Activated naive CD4-positive, alpha-beta T cell treated with anti-CD3 and anti-CD28 coated beads for 36 hours (primary cell): ENCODE results near the gene MTUS2. TPM values are rescaled to one million over a fixed set of nuclear protein-coding genes. Genes with fewer than 3 reads are reported as not detected.

Source experiments
- CTCF ChIA-PET: fragments of 350-600 bp; sonication (Branson Sonifier 250); formaldehyde crosslinking; loops from one replicate; lab custom pipeline; 2021; ENCODE audit warnings: antibody characterized with exemption; lab: Charles Lee
- DNase-seq: peaks from one replicate; pipeline ENCODE4 v3.0.0-alpha.2; 2020
- H3K27ac Mint-ChIP-seq: one replicate; pipeline ENCODE4 v1.8.0; 2021; ENCODE audit warnings: mild to moderate bottlenecking, mixed read lengths
- H3K27me3 Mint-ChIP-seq: one replicate; pipeline ENCODE4 v1.8.0; 2021; ENCODE audit warnings: low read depth, mixed read lengths
- H3K36me3 Mint-ChIP-seq: one replicate; pipeline ENCODE4 v1.8.0; 2021; ENCODE audit warnings: low read depth, mixed read lengths
- H3K4me1 Mint-ChIP-seq: one replicate; pipeline ENCODE4 v1.8.0; 2021; ENCODE audit warnings: low read depth, mixed read lengths
- H3K4me3 Mint-ChIP-seq: one replicate; pipeline ENCODE4 v1.8.0; 2021; ENCODE audit warnings: mild to moderate bottlenecking, moderate library complexity, mixed read lengths
- H3K9me3 Mint-ChIP-seq: one replicate; pipeline ENCODE4 v1.8.0; 2021; ENCODE audit warnings: mixed read lengths
- intact Hi-C: fragments of 100-400 bp; cut with micrococcal nuclease; formaldehyde crosslinking; loops from one replicate; pipeline ENCODE4 v1.15.1; 2023
- total RNA-seq, 2 experiments: library from RNA; stranded (reverse); gene quantifications; one replicate each; pipeline ENCODE4 v1.2.3, GENCODE V29; 2021

The MTUS2 gene
- total RNA-seq, 2 experiments from 2014 or later: not detected

DNA sequence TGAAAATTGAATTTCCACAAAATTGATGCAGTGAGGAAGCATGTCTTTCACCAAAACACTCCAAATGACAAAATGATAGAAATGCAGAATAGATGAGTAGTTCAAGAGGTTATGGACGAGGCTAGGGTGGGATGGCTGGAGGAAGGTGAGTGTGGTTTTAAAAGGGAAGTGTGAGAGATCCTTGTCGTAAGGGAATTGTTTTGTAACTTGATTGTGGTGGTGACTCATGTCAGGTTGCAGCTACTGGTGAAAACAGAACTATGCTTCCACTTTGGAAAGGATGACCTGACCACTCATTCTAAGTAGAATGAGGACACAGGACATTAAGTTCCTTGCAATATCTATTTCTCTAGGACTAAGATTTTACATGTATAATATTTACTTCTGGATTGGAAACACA is 345.7 kb downstream of the MTUS2 start:
- DNase-seq: no peak
- Mint-ChIP-seq H3K27me3 (peaks cover 5% of the 10 kb centered on the region), H3K4me3 (no peak overlapping the region), H3K4me1 (no peaks in the 10 kb centered on the region), H3K36me3 (no peaks in the 10 kb centered on the region), H3K9me3 (no peaks in the 10 kb centered on the region), H3K27ac (no peak overlapping the region)
- intact Hi-C loops: no loop called here
- CTCF ChIA-PET: interaction anchor here (0.5 kb wide), 1 partner anchor 224 kb away, joined by 3 read pairs; no protein-coding TSS in a partner anchor

DNA sequence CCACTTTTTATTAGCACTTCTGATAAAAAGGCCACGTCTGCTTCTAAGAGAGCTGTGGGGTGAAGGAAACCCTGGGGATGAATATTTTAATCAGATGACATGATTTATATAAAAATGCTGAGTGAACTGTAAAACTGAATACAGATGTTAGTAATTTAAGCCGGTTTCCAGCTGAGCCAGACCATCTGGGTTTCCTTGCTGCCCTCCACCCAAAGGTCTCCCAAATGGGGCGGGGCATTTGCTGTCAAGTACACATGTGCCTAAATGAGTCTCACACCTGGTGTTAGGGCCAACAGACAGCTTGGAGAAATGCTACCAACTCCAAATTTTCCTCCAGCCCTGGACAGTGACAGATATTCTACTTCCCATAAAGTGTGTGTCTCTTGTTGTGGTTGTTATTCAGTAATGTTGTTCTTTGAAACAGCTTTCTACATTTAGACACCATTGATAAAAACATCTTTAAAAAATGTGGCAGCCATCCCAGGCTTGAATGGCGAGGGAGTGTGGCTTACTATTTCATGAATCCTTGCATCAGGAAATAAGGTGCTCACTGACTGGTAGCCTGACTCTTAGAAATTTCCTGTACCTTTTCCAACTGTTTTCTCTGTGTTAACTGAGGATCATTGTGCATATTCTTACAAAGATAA is 350.4 kb downstream of the MTUS2 start:
- intact Hi-C loops: no loop called here
- H3K27ac Mint-ChIP-seq: no peak overlapping the region
- H3K4me3 Mint-ChIP-seq: no peak overlapping the region

DNA sequence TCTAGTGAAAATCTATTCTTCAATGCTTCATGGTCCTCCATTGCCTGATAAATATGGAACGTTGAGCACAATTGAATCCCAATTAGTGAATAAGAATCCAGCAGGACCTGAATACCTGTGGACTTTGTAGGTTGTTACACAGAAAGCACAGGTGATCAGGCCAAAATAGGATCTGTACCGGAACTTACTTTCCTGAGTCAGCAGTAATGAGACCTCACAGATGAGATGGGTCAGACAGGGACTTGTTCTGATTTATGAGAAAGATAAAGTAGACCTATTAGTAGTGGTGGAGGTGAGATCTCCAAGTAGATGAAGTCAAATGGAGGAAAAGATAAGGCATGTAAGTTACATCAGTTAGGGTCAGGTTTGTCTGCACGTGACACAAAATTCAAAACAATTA is 351.1 kb downstream of the MTUS2 start:
- Mint-ChIP-seq H3K4me1 (no peaks in the 10 kb centered on the region), H3K36me3 (no peaks in the 10 kb centered on the region), H3K4me3 (no peak overlapping the region), H3K9me3 (no peaks in the 10 kb centered on the region), H3K27ac (no peak overlapping the region), H3K27me3 (no peaks in the 10 kb centered on the region)
- DNase-seq: no peak
- CTCF ChIA-PET: no interaction called here
- intact Hi-C loops: no loop called here

More for the DNA sequence above, 350.4 kb downstream of the MTUS2 start:
- Mint-ChIP-seq H3K9me3 (no peaks in the 10 kb centered on the region), H3K4me1 (no peaks in the 10 kb centered on the region), H3K36me3 (no peaks in the 10 kb centered on the region), H3K27me3 (no peaks in the 10 kb centered on the region)
- CTCF ChIA-PET: no interaction called here
- no peak for DNase-seq

DNA sequence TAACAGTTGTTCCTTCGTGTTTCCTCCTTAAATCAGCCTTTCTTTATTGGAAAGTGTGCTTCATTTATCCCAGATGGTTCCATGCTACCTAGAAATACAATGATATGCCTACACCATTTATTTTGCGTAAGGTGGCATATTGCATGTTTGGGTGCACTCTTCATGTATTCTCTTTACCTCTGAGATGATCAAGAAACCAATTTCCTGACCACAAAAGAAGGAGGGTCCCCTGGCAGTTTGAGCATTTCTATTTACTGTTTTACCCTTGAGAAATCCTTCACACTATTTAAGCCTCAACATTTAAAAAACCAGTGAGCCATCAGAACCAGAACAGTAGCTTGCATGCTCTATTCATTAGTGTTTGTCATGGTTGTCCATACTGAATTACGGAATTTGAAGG is 354.0 kb downstream of the MTUS2 start:
- no peak for DNase-seq
- no peaks in the 10 kb centered on the region for H3K9me3 Mint-ChIP-seq
- no peak overlapping the region for H3K4me3 Mint-ChIP-seq
- no peaks in the 10 kb centered on the region for H3K27me3 Mint-ChIP-seq
- CTCF ChIA-PET: no interaction called here
- intact Hi-C loops: no loop called here
- no peaks in the 10 kb centered on the region for H3K36me3 Mint-ChIP-seq
- no peak overlapping the region for H3K27ac Mint-ChIP-seq
- no peaks in the 10 kb centered on the region for H3K4me1 Mint-ChIP-seq

- no peaks in the 10 kb centered on the region for H3K9me3 Mint-ChIP-seq
- CTCF ChIA-PET: interaction anchor here (0.9 kb wide), 1 partner anchor 20 kb away, joined by 5 read pairs; no protein-coding TSS in a partner anchor
- no peaks in the 10 kb centered on the region for H3K4me1 Mint-ChIP-seq
- no peaks in the 10 kb centered on the region for H3K27me3 Mint-ChIP-seq
- DNase-seq: no peak
- no peaks in the 10 kb centered on the region for H3K36me3 Mint-ChIP-seq
- H3K27ac Mint-ChIP-seq: no peak overlapping the region
- no peak overlapping the region for H3K4me3 Mint-ChIP-seq
- intact Hi-C loops: no loop called here
These were observed 355.2 kb downstream of the MTUS2 start for GRCh38 chr13:29175250-29175873.

- no peak overlapping the region for H3K27ac Mint-ChIP-seq
- H3K36me3 Mint-ChIP-seq: no peaks in the 10 kb centered on the region
- CTCF ChIA-PET: no interaction called here
- H3K27me3 Mint-ChIP-seq: no peaks in the 10 kb centered on the region
- H3K4me3 Mint-ChIP-seq: no peak overlapping the region
- intact Hi-C loops: no loop called here
- no peaks in the 10 kb centered on the region for H3K4me1 Mint-ChIP-seq
- no peak for DNase-seq
- H3K9me3 Mint-ChIP-seq: peaks cover 16% of the 10 kb centered on the region
These were observed 359.9 kb downstream of the MTUS2 start for GRCh38 chr13:29180055-29180454.

GRCh38 chr13:29182216-29182615 is 362.1 kb downstream of the MTUS2 start:
- CTCF ChIA-PET: no interaction called here
- intact Hi-C loops: no loop called here
- H3K27ac Mint-ChIP-seq: no peak overlapping the region
- H3K27me3 Mint-ChIP-seq: no peaks in the 10 kb centered on the region
- no peaks in the 10 kb centered on the region for H3K36me3 Mint-ChIP-seq
- H3K4me3 Mint-ChIP-seq: no peak overlapping the region
- H3K9me3 Mint-ChIP-seq: peaks cover 20% of the 10 kb centered on the region
- H3K4me1 Mint-ChIP-seq: no peaks in the 10 kb centered on the region
- DNase-seq: no peak

DNA sequence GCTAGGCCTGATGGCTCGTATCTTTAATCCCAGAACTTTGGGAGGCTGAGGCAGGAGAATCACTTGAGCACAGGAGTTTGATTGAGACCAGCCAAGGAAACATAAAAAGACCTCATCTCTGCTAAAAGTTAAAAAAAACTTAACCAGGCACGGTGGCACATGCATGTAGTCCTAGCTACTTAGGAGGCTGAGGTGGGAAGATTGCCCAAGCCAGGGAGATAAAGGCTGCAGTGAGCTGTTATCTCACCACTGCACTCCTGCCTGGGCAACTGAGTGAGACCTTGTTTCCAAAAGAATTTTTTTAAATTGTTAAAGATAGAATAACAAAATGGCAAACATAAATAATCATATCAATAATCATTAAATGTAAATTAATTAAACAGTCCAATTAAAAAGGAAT is 365.8 kb downstream of the MTUS2 start:
- CTCF ChIA-PET: interaction anchor here (0.5 kb wide), 1 partner anchor 27 kb away, joined by 4 read pairs; no protein-coding TSS in a partner anchor
- intact Hi-C loops: no loop called here
- H3K9me3 Mint-ChIP-seq: peaks cover 21% of the 10 kb centered on the region
- no peak overlapping the region for H3K4me3 Mint-ChIP-seq
- H3K36me3 Mint-ChIP-seq: no peaks in the 10 kb centered on the region
- no peaks in the 10 kb centered on the region for H3K27me3 Mint-ChIP-seq
- H3K27ac Mint-ChIP-seq: no peak overlapping the region
- no peaks in the 10 kb centered on the region for H3K4me1 Mint-ChIP-seq
- no peak for DNase-seq

DNA sequence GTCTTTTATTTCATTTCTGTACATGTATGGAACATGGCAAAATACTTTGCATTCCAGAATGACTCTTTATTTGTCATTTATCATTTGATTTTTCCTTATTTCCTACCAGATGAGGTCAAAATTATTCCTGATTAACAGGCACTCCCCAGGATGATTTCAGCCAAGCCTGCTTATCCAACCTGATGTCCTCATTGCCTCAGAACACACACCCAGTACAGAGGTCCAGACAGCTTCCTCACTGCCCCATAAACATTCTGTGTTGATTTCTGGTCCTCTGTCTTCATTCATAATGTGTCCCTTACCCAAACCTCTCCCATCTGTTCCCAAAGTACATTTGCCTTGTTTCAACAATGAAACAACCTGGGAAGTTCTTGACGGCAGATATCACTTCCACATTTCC is 367.4 kb downstream of the MTUS2 start:
- H3K27me3 Mint-ChIP-seq: no peaks in the 10 kb centered on the region
- CTCF ChIA-PET: interaction anchor here (0.7 kb wide), 1 partner anchor 95 kb away, joined by 3 read pairs; no protein-coding TSS in a partner anchor
- intact Hi-C loops: no loop called here
- H3K36me3 Mint-ChIP-seq: no peaks in the 10 kb centered on the region
- peaks cover 19% of the 10 kb centered on the region for H3K9me3 Mint-ChIP-seq
- DNase-seq: no peak
- no peak overlapping the region for H3K4me3 Mint-ChIP-seq
- no peaks in the 10 kb centered on the region for H3K4me1 Mint-ChIP-seq
- H3K27ac Mint-ChIP-seq: no peak overlapping the region

GRCh38 chr13:29190298-29190697 is 370.2 kb downstream of the MTUS2 start:
- H3K36me3 Mint-ChIP-seq: no peaks in the 10 kb centered on the region

GRCh38 chr13:29193083-29193482 is 372.9 kb downstream of the MTUS2 start:
- Mint-ChIP-seq H3K4me1 (no peaks in the 10 kb centered on the region), H3K4me3 (no peak overlapping the region), H3K9me3 (peaks cover 2% of the 10 kb centered on the region), H3K36me3 (no peaks in the 10 kb centered on the region), H3K27ac (no peak overlapping the region), H3K27me3 (no peaks in the 10 kb centered on the region)
- intact Hi-C loops: no loop called here
- CTCF ChIA-PET: no interaction called here
- no peak for DNase-seq

More at GRCh38 chr13:29190298-29190697, 370.2 kb downstream of the MTUS2 start:
- intact Hi-C loops: no loop called here
- Mint-ChIP-seq H3K4me1 (no peaks in the 10 kb centered on the region), H3K27ac (no peak overlapping the region), H3K27me3 (no peaks in the 10 kb centered on the region), H3K4me3 (no peak overlapping the region), H3K9me3 (peaks cover 3% of the 10 kb centered on the region)
- CTCF ChIA-PET: interaction anchor here (0.6 kb wide), 1 partner anchor 129 kb away, joined by 3 read pairs; no protein-coding TSS in a partner anchor
- no peak for DNase-seq

- H3K36me3 Mint-ChIP-seq: no peaks in the 10 kb centered on the region
- no peak for DNase-seq
- no peaks in the 10 kb centered on the region for H3K27me3 Mint-ChIP-seq
- CTCF ChIA-PET: interaction anchor here (0.9 kb wide), 1 partner anchor 20 kb away, joined by 5 read pairs; no protein-coding TSS in a partner anchor
- H3K27ac Mint-ChIP-seq: no peak overlapping the region
- H3K9me3 Mint-ChIP-seq: peaks cover 14% of the 10 kb centered on the region
- H3K4me3 Mint-ChIP-seq: no peak overlapping the region
- intact Hi-C loops: no loop called here
- no peaks in the 10 kb centered on the region for H3K4me1 Mint-ChIP-seq
These were observed 375.3 kb downstream of the MTUS2 start for GRCh38 chr13:29195456-29195855.
